Inflammatory macrophage (primary cell): ENCODE results near the gene OGDH.
"Not testable (repeated sequence)": the region's sequence is repeated elsewhere in the genome, so short reads cannot be mapped to it uniquely, and the experiment has no call there.

Experiments
- DNase-seq, 2 donors: peaks; one replicate each; pipeline ENCODE4 v3.0.0-alpha.2; 2020 to 2022

Gene OGDH

GRCh38 chr7:44673324-44673723 lies 66.9 kb downstream of the OGDH start:
- no peak for DNase-seq

GRCh38 chr7:44673771-44674170 lies 67.3 kb downstream of the OGDH start:
- no peak for DNase-seq

- DNase-seq, result no peak
Measured at GRCh38 chr7:44674381-44674780, 68.0 kb downstream of the OGDH start.

GRCh38 chr7:44676776-44677175 lies 70.3 kb downstream of the OGDH start:
- DNase-seq, result no peak

- DNase-seq, result no peak
Measured at GRCh38 chr7:44678101-44678470, 71.7 kb downstream of the OGDH start.

- DNase-seq, result peak; percentile 77 to 84
Measured at GRCh38 chr7:44678471-44679179, 72.2 kb downstream of the OGDH start.

- no peak for DNase-seq
Measured at GRCh38 chr7:44681645-44682044, 75.2 kb downstream of the OGDH start.

GRCh38 chr7:44685723-44686122 lies 79.3 kb downstream of the OGDH start:
- no peak for DNase-seq

GRCh38 chr7:44689427-44689826 lies 83.0 kb downstream of the OGDH start:
- DNase-seq, result no peak

GRCh38 chr7:44693641-44694313 lies 87.3 kb downstream of the OGDH start:
- DNase-seq, result no peak

- DNase-seq, result no peak
Measured at GRCh38 chr7:44694326-44694725, 87.9 kb downstream of the OGDH start.

GRCh38 chr7:44694766-44695165 lies 88.3 kb downstream of the OGDH start:
- DNase-seq, result no peak

- no peak for DNase-seq
Measured at GRCh38 chr7:44695756-44696155, 89.3 kb downstream of the OGDH start.

- no peak for DNase-seq
Measured at GRCh38 chr7:44696728-44697127, 90.3 kb downstream of the OGDH start.

GRCh38 chr7:44697136-44698045 lies 91.0 kb downstream of the OGDH start:
- DNase-seq, result no peak

- DNase-seq, result no peak
Measured at GRCh38 chr7:44698046-44698580, 91.7 kb downstream of the OGDH start.

- not testable (repeated sequence) for DNase-seq
Measured at GRCh38 chr7:44699598-44699997, 93.2 kb downstream of the OGDH start.

- DNase-seq, result no peak
Measured at GRCh38 chr7:44700322-44700721, 93.9 kb downstream of the OGDH start.

- not testable (repeated sequence) for DNase-seq
Measured at GRCh38 chr7:44703391-44703790, 97.0 kb downstream of the OGDH start.

- no peak for DNase-seq
Measured at GRCh38 chr7:44703921-44704320, 97.5 kb downstream of the OGDH start.

- DNase-seq, result no peak
Measured at GRCh38 chr7:44705434-44705833, 99.0 kb downstream of the OGDH start.

- DNase-seq, result no peak
Measured at GRCh38 chr7:44706788-44707557, 100.5 kb downstream of the OGDH start.
